SK-N-SH treated with all-trans-retinoic acid at 6 μM for 48 hours (cell line): Measurements from ENCODE around the gene NOP14.

ENCODE experiments used
- ZNF70 ChIP-seq: fragments of 450-650 bp; formaldehyde crosslinking; IDR thresholded peaks from 2 replicates; pipeline ENCODE4 v1.5.0; 2020; ENCODE audit warnings: mild to moderate bottlenecking, moderate library complexity
- TF ChIP-seq, protein P1 (sequence below): fragments of 250-450 bp; sonication (Bioruptor Pico); IDR thresholded peaks from 2 replicates; pipeline ENCODE4 v1.8.0; 2020; ENCODE audit warnings: mild to moderate bottlenecking, moderate library complexity, borderline replicate concordance

DNA sequence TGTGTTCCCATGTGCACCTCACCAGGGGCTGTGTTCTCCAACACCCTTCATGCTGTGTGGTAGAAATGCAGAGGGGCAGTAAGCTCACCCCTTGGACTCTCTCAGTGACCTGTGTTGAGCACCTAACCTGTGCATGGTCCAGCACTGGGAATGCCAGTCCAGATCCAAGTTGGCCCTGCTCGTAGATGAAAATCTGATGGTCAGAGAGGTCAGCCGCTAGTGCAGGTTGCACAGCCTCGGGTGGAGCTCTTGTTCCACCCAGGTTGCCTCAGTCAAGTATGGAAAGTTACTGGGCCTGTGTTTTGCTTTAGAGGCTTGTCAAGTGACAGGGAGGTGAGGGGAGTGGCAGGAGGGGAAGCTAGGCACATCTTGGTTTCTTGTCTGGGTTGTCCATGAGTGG lies 51.3 kb downstream of the NOP14 start:
- no peak for TF ChIP-seq ZNF70 (CRISPR knock-in tag)
- TF ChIP-seq, protein P1, sequence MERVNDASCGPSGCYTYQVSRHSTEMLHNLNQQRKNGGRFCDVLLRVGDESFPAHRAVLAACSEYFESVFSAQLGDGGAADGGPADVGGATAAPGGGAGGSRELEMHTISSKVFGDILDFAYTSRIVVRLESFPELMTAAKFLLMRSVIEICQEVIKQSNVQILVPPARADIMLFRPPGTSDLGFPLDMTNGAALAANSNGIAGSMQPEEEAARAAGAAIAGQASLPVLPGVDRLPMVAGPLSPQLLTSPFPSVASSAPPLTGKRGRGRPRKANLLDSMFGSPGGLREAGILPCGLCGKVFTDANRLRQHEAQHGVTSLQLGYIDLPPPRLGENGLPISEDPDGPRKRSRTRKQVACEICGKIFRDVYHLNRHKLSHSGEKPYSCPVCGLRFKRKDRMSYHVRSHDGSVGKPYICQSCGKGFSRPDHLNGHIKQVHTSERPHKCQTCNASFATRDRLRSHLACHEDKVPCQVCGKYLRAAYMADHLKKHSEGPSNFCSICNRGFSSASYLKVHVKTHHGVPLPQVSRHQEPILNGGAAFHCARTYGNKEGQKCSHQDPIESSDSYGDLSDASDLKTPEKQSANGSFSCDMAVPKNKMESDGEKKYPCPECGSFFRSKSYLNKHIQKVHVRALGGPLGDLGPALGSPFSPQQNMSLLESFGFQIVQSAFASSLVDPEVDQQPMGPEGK (CRISPR knock-in tag), result no peak
